ENCODE data around the gene LINGO4.

Gene LINGO4

GRCh38 chr1:151801846-151802245, 3.4 kb downstream of the LINGO4 start:
- Histone ChIP-seq H3F3A (ENCODE audit: low read depth) (no peaks in the 10 kb centered on the region), H3K36me3 (ENCODE audit: insufficient read depth, low read length) (no peaks in the 10 kb centered on the region), H3K4me1 (ENCODE audit: insufficient read depth, low read length, poor library complexity, severe bottlenecking) (no peaks in the 10 kb centered on the region)

DNA sequence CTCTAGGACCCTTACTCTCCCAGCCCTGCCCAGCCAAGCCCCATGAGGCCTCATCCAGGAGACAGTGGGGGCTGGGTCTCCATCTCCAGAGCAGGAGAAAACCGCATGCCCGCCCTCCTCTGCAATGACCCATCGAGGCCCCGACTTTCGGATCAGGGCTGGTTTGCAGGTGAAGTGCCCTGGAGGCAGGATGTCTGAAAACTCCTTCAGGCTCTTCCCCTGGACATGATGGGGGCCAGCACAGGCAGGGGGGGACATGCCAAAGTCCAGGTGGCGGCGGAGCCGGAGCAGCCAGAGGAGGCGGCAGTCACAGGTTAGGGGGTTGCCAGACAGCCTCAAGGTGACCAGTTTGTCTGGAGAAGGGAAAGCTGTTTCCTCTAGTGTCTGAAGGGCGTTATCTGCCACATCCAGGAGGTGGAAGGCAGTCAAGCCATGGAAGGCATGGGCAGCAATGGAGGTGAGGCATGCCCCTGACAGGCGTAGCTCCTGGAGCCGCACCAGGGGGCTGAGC, 3.9 kb downstream of the LINGO4 start:
- TF ChIP-seq CTCF (conservative IDR thresholded peaks at IDR 0.05; ENCODE audit: low read length): no peak
- no peak for TF ChIP-seq EZH2phosphoT487 (IDR thresholded peaks at IDR 0.05; ENCODE audit: borderline replicate concordance)
- no peaks in the 10 kb centered on the region for H3K27me3 ChIP-seq (ENCODE audit: insufficient read depth, low read length, poor library complexity, severe bottlenecking)

More at GRCh38 chr1:151801846-151802245, 3.4 kb downstream of the LINGO4 start:
- Histone ChIP-seq H3K9me2 (replicated peaks; ENCODE audit: low read depth, low read length) (no peaks in the 10 kb centered on the region), H3K9ac (ENCODE audit: low read depth, low read length, poor library complexity, severe bottlenecking) (no peak overlapping the region), H3K4me2 (ENCODE audit: low read depth, low read length, poor library complexity, severe bottlenecking) (no peak overlapping the region), H3K4me3 (ENCODE audit: low read length, poor library complexity, severe bottlenecking) (no peak overlapping the region), H2AFZ (ENCODE audit: low read length) (no peak overlapping the region), H3K79me2 (ENCODE audit: insufficient read depth, low read length) (no peaks in the 10 kb centered on the region), H3K9me3 (ENCODE audit: insufficient read depth, low read depth, low read length) (no peaks in the 10 kb centered on the region), H3K27me3 (ENCODE audit: insufficient read depth, low read length, poor library complexity, severe bottlenecking) (no peaks in the 10 kb centered on the region), H4K20me1 (ENCODE audit: insufficient read depth, low read length, poor library complexity, severe bottlenecking) (no peaks in the 10 kb centered on the region)
- TF ChIP-seq EZH2phosphoT487 (IDR thresholded peaks at IDR 0.05; ENCODE audit: borderline replicate concordance): no peak
- TF ChIP-seq CTCF (conservative IDR thresholded peaks at IDR 0.05; ENCODE audit: low read length): no peak

GRCh38 chr1:151800830-151801229, 4.4 kb downstream of the LINGO4 start:
- no peaks in the 10 kb centered on the region for H3K36me3 ChIP-seq (ENCODE audit: insufficient read depth, low read length)
- no peaks in the 10 kb centered on the region for H3K9me3 ChIP-seq (ENCODE audit: insufficient read depth, low read depth, low read length)
- H3K9ac ChIP-seq (ENCODE audit: low read depth, low read length, poor library complexity, severe bottlenecking): no peak overlapping the region
- no peaks in the 10 kb centered on the region for H3K79me2 ChIP-seq (ENCODE audit: insufficient read depth, low read length)
- no peak overlapping the region for H3K4me2 ChIP-seq (ENCODE audit: low read depth, low read length, poor library complexity, severe bottlenecking)
- no peaks in the 10 kb centered on the region for H3F3A ChIP-seq (ENCODE audit: low read depth)
- no peak overlapping the region for H2AFZ ChIP-seq (ENCODE audit: low read length)
- no peak overlapping the region for H3K4me3 ChIP-seq (ENCODE audit: low read length, poor library complexity, severe bottlenecking)
- H4K20me1 ChIP-seq (ENCODE audit: insufficient read depth, low read length, poor library complexity, severe bottlenecking): no peaks in the 10 kb centered on the region
- H3K27me3 ChIP-seq (ENCODE audit: insufficient read depth, low read length, poor library complexity, severe bottlenecking): no peaks in the 10 kb centered on the region
- no peaks in the 10 kb centered on the region for H3K9me2 ChIP-seq (replicated peaks; ENCODE audit: low read depth, low read length)
- no peaks in the 10 kb centered on the region for H3K4me1 ChIP-seq (ENCODE audit: insufficient read depth, low read length, poor library complexity, severe bottlenecking)
- TF ChIP-seq EZH2phosphoT487 (IDR thresholded peaks at IDR 0.05; ENCODE audit: borderline replicate concordance) (no peak), CTCF (conservative IDR thresholded peaks at IDR 0.05; ENCODE audit: low read length) (no peak)

More for the DNA sequence above, 3.9 kb downstream of the LINGO4 start:
- Histone ChIP-seq H3K79me2 (ENCODE audit: insufficient read depth, low read length) (no peaks in the 10 kb centered on the region), H3K4me2 (ENCODE audit: low read depth, low read length, poor library complexity, severe bottlenecking) (no peak overlapping the region), H2AFZ (ENCODE audit: low read length) (no peak overlapping the region), H3K9ac (ENCODE audit: low read depth, low read length, poor library complexity, severe bottlenecking) (no peak overlapping the region), H3K9me2 (replicated peaks; ENCODE audit: low read depth, low read length) (no peaks in the 10 kb centered on the region), H3K4me1 (ENCODE audit: insufficient read depth, low read length, poor library complexity, severe bottlenecking) (no peaks in the 10 kb centered on the region), H3K36me3 (ENCODE audit: insufficient read depth, low read length) (no peaks in the 10 kb centered on the region), H4K20me1 (ENCODE audit: insufficient read depth, low read length, poor library complexity, severe bottlenecking) (no peaks in the 10 kb centered on the region), H3F3A (ENCODE audit: low read depth) (no peaks in the 10 kb centered on the region), H3K9me3 (ENCODE audit: insufficient read depth, low read depth, low read length) (no peaks in the 10 kb centered on the region), H3K4me3 (ENCODE audit: low read length, poor library complexity, severe bottlenecking) (no peak overlapping the region)

Measured in Loucy (cell line).